ENCODE results near the gene SDHAF4.
"Not testable (repeated sequence)": the region's sequence is repeated elsewhere in the genome, so short reads cannot be mapped to it uniquely, and the experiment has no call there.

Gene SDHAF4

GRCh38 chr6:70566751-70567382 is at the start of gene SDHAF4:
Gene SDHAF4 (plus strand): TSS chr6:70566930. CDS start chr6:70566941, 11 bp downstream.
- DNase-seq: peak; percentile 88

GRCh38 chr6:70518723-70519122 is 48.0 kb upstream of the SDHAF4 start:
- DNase-seq: no peak

GRCh38 chr6:70520575-70520974 is 46.2 kb upstream of the SDHAF4 start:
- DNase-seq: no peak

- no peak for DNase-seq
These were observed 41.9 kb upstream of the SDHAF4 start for GRCh38 chr6:70524721-70525286.

- DNase-seq: peak; percentile 55
These were observed 39.5 kb upstream of the SDHAF4 start for GRCh38 chr6:70527071-70527737.

- DNase-seq: no peak
These were observed 36.7 kb upstream of the SDHAF4 start for GRCh38 chr6:70530023-70530422.

- no peak for DNase-seq
These were observed 35.6 kb upstream of the SDHAF4 start for GRCh38 chr6:70531133-70531532.

- DNase-seq: no peak
These were observed 29.5 kb upstream of the SDHAF4 start for GRCh38 chr6:70537266-70537665.

GRCh38 chr6:70538376-70538775 is 28.4 kb upstream of the SDHAF4 start:
- DNase-seq: no peak

- DNase-seq: peak; percentile 18
These were observed 19.4 kb upstream of the SDHAF4 start for GRCh38 chr6:70547313-70547712.

GRCh38 chr6:70547905-70548304 is 18.8 kb upstream of the SDHAF4 start:
- DNase-seq: no peak

- peak; percentile 38 for DNase-seq
These were observed 17.4 kb upstream of the SDHAF4 start for GRCh38 chr6:70549327-70549726.

GRCh38 chr6:70551566-70551965 is 15.2 kb upstream of the SDHAF4 start:
- DNase-seq: no peak

GRCh38 chr6:70552286-70552940 is 14.3 kb upstream of the SDHAF4 start:
- DNase-seq: not testable (repeated sequence)

- no peak for DNase-seq
These were observed 13.8 kb upstream of the SDHAF4 start for GRCh38 chr6:70552974-70553373.

GRCh38 chr6:70557998-70558397 is 8.7 kb upstream of the SDHAF4 start:
- DNase-seq: no peak

- not testable (repeated sequence) for DNase-seq
These were observed 4.3 kb upstream of the SDHAF4 start for GRCh38 chr6:70562401-70562800.

GRCh38 chr6:70563530-70563929 is 3.2 kb upstream of the SDHAF4 start:
- peak; percentile 57 for DNase-seq

GRCh38 chr6:70574643-70575042 is 7.9 kb downstream of the SDHAF4 start:
- no peak for DNase-seq

- no peak for DNase-seq
These were observed 9.3 kb downstream of the SDHAF4 start for GRCh38 chr6:70575899-70576495.

GRCh38 chr6:70586114-70586513 is 19.4 kb downstream of the SDHAF4 start:
- no peak for DNase-seq

- DNase-seq: no peak
These were observed 23.7 kb downstream of the SDHAF4 start for GRCh38 chr6:70590400-70590799.

- no peak for DNase-seq
These were observed 25.8 kb downstream of the SDHAF4 start for GRCh38 chr6:70592391-70593117.

All from fibroblast of skin of right biceps (primary cell).